Measurements from ENCODE around the gene PROX1.

Gene PROX1

DNA sequence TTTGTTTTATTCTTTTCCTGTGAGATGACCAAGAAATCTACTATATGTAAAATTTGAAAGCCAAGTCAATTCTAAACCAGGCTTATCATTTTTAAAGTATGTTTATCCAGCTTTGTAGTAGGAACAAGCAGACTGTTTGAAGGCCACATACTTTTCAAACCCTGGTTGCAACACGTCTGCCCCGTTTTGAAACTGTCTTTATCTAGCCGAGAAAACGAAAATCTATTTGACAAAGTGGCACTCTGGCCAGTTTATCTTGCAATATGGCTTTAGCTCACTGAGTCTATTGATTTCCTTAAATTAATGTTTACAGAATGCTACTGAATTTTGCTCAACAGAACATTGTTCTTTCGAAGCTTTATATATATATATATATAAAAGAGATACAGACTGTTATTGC is 39.7 kb downstream of the PROX1 start:
- no peak for DNase-seq

- DNase-seq = no peak
Observed at GRCh38 chr1:214028095-214028494, 40.3 kb downstream of the PROX1 start.

GRCh38 chr1:214028649-214029406 is 41.1 kb downstream of the PROX1 start:
- DNase-seq = no peak

DNA sequence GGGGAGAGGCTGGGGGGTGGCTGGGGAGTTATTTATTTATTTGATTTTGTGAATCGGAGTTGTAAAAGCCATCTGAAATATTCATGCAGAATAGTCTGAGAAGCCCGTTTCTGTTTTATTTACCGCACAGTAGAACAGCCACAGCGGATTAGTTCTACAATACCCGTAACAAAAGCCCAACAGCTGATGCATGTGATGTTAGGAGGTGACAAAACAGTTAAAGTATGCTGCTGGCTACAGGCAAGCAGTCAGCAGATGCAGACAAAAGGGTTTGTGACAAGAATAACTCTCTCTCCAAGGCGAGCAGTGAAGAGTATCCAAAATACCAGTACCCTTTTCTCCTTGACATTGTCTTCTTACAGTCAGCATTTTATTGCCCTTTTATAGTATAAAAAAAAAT is 42.0 kb downstream of the PROX1 start:
- no peak for DNase-seq

DNA sequence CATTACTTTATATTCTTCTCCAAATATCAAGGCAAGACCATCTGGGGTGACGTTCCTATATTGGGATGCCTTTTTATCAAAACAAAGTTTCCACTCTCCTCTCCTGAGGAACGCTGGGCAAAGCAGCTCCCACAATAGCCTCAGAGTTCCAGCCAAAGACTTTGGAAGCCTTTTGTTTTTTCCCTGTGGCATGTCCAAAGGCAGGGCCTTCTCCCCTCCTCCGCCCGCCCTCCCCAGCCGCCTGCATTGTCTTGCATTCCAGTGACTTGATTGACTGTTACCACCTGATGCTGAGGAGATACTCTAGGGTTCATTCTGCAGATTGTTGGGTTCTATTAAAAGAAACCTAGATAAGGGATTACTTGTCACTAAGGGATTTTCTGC is 43.5 kb downstream of the PROX1 start:
- no peak for DNase-seq

- no peak for DNase-seq
Observed at GRCh38 chr1:214037468-214037867, 49.7 kb downstream of the PROX1 start.

DNA sequence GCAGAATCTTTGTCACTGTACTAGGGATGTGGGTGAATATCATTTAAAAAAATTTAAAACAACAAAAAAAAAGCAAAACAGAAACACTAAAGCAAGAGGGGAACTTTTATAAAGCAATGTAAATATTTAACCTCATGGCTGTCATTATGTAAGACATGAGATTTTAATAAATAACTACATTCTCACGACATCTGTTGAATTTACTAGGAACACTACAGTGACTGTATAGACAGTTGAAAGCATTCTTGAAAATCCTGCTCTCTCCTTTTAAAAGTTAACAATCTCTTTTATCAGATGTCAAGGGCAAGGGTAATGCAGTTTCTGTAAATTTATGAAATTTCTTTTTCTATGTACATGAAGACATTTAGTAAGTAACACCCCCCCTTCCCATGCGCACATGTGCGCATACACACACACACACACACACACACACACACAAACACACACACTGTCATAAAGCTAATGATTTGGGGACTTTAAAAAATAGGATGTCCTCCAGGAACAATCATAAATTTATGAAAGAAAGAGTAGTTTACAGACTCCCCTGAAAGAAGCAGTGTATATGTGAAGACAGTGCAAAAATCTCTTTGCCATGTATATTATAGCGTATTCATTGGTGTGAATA is 51.7 kb downstream of the PROX1 start:
- no peak for DNase-seq

GRCh38 chr1:214043167-214043566 is 55.4 kb downstream of the PROX1 start:
- no peak for DNase-seq

DNA sequence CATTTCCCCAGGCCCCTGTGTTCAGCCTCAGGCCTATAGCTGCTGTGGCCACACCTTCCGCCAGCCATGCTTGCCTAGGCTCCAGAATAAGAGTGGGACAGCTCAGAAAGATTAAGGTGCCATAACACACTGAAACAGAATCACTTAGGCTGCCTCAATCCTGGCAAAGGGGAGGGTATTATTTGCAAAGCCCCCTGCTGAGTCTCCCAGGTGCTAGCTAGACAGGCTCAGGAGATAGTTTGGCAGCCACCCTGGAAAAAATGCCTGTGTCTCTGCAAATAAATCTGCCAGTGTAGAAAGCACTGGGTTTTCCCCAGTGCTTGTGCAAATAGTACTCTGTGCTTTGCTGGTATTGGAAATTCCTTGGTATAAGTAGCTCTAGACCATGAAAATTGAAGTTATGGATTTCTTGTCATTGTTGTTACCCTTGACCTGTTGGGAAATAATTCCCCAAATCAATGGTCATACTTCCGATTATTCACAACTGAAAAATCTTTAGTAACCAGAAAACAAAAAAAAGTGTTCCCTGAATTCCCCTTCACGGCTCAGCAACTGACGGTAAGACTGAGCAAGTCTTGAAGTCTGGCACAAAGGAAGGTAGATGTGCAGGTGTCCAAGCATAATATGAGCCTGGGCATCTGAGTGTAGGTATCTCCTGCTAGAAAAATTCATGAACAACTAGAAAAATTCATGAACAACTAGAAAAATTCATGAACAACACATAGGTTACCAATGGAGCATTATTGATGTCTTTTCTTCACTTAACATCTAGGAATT is 56.9 kb downstream of the PROX1 start:
- DNase-seq = peak; percentile 25

GRCh38 chr1:214050513-214051401 is 63.0 kb downstream of the PROX1 start:
- no peak for DNase-seq

- DNase-seq = no peak
Observed at GRCh38 chr1:214051786-214052185, 64.0 kb downstream of the PROX1 start.

DNA sequence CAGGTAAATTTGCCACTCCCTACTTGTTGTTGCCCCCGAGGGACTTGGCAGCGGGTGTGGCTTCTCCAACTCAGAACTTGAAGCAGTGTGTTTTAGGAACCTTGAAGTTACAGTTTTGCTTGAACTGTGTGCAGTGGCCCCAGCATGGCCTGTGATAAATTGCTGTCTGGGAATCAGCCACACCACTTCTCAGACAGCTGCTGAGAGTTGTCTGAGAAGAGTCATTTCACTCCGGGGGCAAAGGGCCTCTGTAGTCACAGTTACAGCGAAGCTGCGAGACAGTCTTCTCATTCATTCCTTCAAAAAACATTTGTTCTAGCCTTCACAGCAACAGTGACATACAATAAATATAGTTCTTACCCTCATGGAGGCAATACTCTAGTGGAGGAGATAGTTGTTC is 70.3 kb downstream of the PROX1 start:
- DNase-seq = no peak

GRCh38 chr1:214066190-214066589 is 78.4 kb downstream of the PROX1 start:
- DNase-seq = no peak

DNA sequence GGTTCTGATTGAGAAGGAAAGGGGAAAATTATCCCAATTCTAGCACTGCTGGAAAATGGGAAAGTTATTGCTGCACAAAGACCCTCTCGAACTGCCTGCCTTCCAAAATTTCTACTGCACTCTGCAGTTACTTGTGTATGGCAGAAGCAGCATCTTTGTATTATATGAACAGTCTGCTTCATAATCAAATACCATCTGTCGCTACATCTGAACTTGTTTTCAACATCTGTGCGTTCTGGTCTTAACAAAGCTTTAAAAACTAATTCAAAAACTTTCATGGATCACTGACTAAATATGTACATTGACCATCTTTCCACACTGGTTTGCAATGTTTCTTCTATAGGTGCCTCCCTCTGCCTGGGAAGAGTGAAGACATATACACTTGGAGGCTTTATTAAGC is 79.2 kb downstream of the PROX1 start:
- DNase-seq = peak; percentile 96

DNA sequence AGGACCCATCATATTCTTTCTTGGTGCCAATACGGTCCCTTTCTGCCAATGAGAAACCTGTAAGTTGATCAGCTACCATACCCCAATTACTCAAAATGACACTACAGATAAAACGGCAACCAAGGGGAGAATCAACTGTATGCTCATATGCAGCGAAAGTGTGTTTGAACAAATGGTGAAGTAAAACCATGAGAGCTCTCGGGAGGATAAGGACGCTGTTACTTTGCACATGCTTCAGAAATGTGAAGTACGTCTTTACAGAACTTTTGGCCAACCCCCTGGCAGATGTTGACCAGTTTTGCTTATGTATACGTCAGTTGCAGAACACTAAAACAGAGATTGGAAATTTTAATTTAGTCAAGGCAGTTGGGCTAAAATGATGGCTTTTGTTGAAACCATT is 79.6 kb downstream of the PROX1 start:
- peak; percentile 94 for DNase-seq

DNA sequence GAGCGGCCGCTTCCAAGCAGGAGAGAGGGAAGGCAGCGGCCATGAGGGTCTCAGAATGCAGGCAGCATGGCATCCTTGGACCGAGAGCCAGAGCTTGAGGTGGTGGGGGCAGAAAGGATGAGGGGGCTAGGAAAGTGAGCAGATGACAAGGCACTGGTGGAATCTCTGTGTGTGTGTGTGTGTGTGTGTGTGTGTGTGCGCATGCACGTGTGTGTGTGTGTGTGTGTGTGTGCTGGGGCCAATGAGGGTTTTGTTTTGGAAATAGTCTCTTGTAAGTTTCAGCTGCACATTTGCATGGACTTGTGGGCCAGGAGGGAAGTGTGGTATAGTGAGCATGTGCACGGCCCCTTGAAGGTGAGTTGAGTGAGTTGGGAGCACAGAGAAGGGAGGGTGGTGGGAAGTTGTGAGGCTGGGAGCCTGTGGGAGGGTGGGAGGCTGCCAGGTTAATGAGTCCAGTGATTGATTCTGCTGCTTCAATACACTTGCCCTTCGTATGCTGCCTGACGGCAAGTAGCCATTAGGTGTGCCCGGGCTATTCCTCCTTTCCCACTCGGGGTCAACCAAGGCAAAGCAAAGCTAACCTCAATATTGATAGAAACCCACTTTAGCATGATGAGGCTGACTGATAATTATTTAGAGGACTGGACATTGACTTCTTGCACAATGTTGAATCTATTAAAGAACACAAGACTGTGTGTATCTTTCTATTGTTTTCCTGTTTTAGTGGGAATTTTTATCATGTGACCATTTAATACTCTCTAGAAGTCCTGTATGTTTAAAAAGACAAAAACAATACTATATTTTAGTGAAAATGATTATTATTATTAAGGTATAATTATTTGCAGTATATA is 80.3 kb downstream of the PROX1 start:
- peak; percentile 67 for DNase-seq

DNA sequence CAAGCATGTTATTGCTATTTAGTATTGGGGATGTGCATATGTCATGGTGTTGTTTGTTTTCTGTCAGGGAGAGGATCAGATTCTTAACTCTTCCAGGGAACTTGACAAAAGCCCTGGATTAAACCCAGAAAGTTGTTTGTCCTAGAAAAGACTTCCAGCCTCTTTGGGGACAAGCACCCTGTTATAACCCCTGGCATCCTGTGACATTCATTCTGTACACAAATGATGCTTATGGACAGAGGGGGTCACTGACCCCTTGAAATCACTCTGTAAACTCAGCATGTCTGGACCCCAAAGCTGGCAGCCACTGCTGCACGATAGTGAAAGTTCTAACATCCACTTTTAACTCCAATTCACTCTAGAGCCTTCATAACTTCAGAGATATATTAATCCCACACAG is 81.2 kb downstream of the PROX1 start:
- DNase-seq = no peak

- DNase-seq = no peak
Observed at GRCh38 chr1:214071469-214071868, 83.7 kb downstream of the PROX1 start.

DNA sequence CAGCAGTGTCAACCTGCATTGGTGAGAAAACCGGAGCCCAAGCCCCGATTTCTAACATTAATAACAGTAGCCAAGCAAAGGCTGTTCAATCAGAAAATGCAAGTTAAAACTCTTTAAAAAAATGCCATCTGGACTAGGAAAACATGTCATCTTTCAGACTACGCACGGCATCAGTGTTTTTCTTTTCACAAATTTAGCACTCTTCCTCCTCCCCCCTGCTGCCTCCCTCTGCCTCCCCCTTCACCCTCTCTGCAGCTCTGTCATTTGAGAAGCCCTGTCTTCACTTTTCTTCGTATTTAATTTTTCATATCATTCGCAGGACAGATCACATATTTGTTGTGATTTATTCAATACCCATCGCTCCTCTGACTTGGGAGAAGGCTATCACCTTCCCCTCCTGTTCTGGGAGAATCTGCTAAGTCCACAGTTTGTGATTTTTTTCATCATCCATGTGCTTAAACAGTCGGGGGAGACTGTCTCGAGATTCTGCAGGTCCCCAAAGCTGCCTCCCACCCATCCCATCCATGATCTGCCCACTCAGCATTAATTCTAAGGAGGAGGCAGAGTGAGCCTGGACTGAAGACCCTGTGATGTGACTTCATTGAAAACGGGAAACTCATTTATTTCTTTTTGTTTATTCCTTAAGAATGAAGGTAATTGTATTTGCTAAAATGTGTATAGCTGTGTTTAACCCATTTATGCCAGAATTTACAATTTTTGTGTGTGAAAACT is 84.8 kb downstream of the PROX1 start:
- no peak for DNase-seq

- DNase-seq = no peak
Observed at GRCh38 chr1:214074477-214074876, 86.7 kb downstream of the PROX1 start.

- DNase-seq = no peak
Observed at GRCh38 chr1:214075305-214075998, 87.7 kb downstream of the PROX1 start.

Data from DMS 273 treated with DMSO at 0.1 percent for 48 hours (cell line).